ENCODE data around the gene RGS14. TPM values are rescaled to one million over a fixed set of nuclear protein-coding genes. Genes with fewer than 3 reads are reported as not detected.
"Not testable (repeated sequence)": the region's sequence is repeated elsewhere in the genome, so short reads cannot be mapped to it uniquely, and the experiment has no call there.

Gene RGS14
- total RNA-seq, 2 experiments from 2014 or later = 43.9 to 47.2 TPM

DNA sequence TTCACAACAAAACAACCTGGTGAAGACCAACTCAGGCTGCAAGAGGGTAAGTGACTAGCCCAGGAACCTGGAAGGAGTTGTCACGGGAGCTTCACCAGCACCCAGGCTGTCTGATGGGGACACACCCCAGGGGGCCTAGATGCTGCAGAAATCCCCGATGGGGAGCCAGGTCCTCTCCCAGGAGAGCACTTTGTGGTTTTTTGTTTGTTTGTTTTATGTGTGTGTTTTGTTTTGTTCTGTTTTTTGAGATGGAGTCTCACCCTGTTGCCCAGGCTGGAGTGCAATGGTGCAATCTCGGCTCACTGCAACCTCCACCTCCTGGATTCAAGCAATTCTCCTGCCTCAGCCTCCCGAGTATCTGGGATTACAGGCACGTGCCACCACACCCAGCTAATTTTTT, 17.8 kb downstream of the RGS14 start:
- H3K27me3 Mint-ChIP-seq; DNase-seq; H3K27ac Mint-ChIP-seq; intact Hi-C loops (cut with micrococcal nuclease); H3K9me3 Mint-ChIP-seq; POLR2A ChIA-PET; H3K4me3 Mint-ChIP-seq: not testable (repeated sequence)
- CTCF ChIA-PET = interaction anchor here (1.0 to 1.2 kb wide), 2 partner anchors 80 to 82 kb away, joined by 3 read pairs; no protein-coding TSS in a partner anchor
- Mint-ChIP-seq H3K36me3 (peaks cover 14% of the 10 kb centered on the region), H3K4me1 (ENCODE audit: low read depth) (peaks cover 47% of the 10 kb centered on the region)

DNA sequence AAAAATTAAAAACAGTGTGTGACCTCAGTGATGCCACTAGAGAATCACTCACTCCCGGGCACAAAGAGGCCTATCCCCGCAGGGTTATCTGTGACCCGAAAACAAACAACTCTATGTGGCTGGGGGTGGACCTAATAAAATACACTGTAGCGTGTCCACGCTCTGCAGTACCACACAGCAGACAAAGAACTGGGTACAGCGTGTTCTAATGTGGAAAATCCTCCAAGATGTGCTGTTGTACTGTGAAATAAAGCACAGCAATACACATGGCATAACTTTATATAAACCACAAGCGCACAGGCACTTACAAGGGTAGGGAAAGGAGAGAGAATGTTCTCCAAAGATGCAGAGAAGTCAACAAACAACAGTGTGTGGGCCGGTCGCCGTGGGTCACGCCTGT, 18.4 kb downstream of the RGS14 start:
- Mint-ChIP-seq H3K27ac (peak overlapping the region; percentile 14), H3K9me3 (no peaks in the 10 kb centered on the region), H3K36me3 (peaks cover 14% of the 10 kb centered on the region), H3K4me1 (ENCODE audit: low read depth) (peaks cover 48% of the 10 kb centered on the region), H3K4me3 (no peak overlapping the region), H3K27me3 (no peaks in the 10 kb centered on the region)
- DNase-seq = no peak
- intact Hi-C loops (cut with micrococcal nuclease) = no loop called here
- ChIA-PET CTCF (interaction anchor here (1.3 to 1.5 kb wide), 2 partner anchors 11 to 29 kb away, joined by 3 read pairs; no protein-coding TSS in a partner anchor), POLR2A (no interaction called here)

DNA sequence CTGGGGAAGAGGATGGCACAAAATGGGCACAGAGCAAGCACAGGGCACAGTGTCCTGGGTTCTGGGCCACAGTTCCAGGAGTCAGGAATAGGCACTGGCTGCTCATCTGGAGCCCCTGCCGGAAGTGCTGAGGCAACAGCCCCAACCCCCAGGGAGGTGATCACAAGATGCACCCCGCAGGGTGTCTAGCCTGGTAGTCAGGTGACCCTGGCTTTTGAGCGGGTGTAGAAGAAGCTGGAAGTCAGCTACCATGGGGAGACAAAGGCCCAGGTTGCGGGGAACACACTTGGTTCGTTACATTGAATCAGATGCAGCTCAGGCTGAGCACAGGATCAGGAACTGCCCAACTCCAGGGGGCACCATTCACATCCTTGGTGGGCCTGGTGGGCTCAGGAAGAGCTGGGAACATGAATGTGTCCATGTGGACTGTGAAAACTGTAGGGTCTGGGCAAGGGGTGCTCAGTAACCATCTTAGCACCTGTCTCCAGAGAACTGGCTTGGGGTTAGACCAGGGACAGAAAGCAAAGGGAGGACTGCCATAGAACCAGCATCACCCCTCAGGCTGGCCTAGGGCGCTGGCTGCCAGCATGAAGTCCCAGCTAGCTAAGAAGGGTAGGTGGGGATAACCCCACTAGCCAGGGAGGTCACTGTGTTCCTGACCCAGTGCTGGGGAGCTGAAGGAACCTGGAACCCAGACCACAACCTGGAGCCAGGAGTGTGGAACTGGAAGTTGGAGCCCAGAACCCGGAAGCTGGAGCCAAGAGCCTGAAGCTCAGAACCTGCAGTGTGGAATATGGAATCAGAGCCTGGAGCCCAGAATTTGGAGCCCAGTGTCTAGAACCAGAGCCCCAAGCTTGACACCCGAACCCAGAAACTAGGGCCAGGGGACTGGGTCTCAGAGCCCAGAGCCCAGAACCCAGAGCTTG, 20.4 kb downstream of the RGS14 start:
- intact Hi-C loops (cut with micrococcal nuclease) = no loop called here
- Mint-ChIP-seq H3K4me1 (ENCODE audit: low read depth) (peaks cover 30% of the 10 kb centered on the region), H3K36me3 (peaks cover 4% of the 10 kb centered on the region), H3K27ac (peak overlapping the region; percentile 28), H3K9me3 (no peaks in the 10 kb centered on the region), H3K27me3 (no peaks in the 10 kb centered on the region), H3K4me3 (no peak overlapping the region)
- ChIA-PET POLR2A (interaction anchor here (0.5 to 2.4 kb wide), 7 partner anchors 8 to 67 kb away, joined by 3 to 11 read pairs (median 4); partner anchors contain the start of gene RGS14), CTCF (interaction anchor here (0.6 to 3.9 kb wide), 9 partner anchors 8 to 205 kb away, joined by 3 to 37 read pairs (median 4); no protein-coding TSS in a partner anchor)
- no peak for DNase-seq

DNA sequence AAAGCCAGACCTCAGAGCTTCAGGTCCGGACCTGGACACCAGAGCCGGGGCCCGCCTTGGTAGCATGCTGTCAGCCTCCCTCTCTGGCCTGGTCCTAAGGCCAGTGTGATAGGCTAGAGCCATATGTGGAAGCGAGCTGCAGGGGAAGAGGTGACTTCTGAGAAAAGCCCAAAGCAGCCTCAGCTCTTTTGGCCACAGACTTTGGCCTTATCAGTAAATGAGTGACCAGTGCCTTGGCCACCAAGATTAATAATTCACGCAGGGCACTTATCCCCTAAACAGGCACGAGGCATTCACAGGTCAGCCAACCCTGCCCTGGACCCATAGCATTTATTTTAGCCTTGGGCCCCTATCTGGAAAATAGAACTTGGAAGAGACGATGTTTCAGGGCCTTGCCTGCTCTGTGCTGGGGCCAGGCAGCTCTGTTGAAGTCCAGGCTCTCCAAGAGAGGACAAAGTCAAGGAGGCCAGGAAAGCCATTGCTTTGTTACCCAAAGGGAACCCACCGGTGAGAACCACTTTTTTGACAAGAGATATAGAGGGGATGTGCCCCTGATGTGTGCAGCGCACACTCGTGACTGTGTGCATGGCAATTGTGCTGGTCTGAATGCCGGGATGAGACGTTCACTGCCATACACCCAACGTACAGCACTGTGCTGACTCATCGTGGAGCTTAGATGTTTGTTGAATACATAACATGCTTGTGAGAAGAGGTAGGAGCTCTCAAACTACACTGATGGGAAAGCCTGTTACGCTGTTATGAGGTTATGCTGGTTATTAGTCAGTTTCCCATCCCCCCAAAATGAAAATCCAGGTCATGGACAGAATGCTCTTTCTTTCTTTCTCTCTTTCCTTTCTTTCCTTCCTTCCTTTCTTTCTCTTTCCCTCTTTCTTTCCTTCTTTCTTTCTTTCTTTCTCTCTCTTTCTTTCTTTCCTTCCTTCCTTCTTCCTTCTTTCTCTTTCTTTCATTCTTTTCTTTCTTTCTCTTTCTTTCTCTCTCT, 21.5 kb downstream of the RGS14 start:
- Mint-ChIP-seq H3K4me3 (no peak overlapping the region), H3K27ac (peak overlapping the region; percentile 36), H3K36me3 (no peaks in the 10 kb centered on the region), H3K9me3 (no peaks in the 10 kb centered on the region), H3K27me3 (no peaks in the 10 kb centered on the region), H3K4me1 (ENCODE audit: low read depth) (peaks cover 20% of the 10 kb centered on the region)
- DNase-seq = peak; percentile 67
- CTCF ChIA-PET = interaction anchor here (0.6 to 3.9 kb wide), 12 partner anchors 9 to 206 kb away, joined by 3 to 37 read pairs (median 4); no protein-coding TSS in a partner anchor
- intact Hi-C loops (cut with micrococcal nuclease) = loop anchor here (1.0 kb wide), 2 partner anchors 10 to 15 kb away; no protein-coding TSS in a partner anchor
- POLR2A ChIA-PET = interaction anchor here (0.8 to 2.4 kb wide), 6 partner anchors 9 to 66 kb away, joined by 3 to 11 read pairs (median 4); partner anchors contain the start of gene RGS14

DNA sequence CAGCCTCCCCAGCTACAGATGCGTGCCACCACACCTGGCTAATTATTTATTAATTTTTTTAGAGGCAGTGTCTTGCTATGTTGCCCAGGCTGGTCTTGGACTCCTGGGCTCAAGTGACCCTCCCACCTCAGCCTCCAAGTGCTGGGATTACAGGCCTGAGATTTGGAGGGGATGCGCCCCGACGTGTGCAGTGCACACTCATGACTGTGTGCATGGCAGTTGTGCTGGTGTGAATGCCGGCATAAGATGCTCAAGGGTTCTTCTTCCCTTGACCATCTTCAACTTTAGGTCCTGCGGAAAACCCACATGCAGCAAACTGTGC, 23.0 kb downstream of the RGS14 start:
- H3K36me3 Mint-ChIP-seq = no peaks in the 10 kb centered on the region
- no peak for DNase-seq
- H3K4me1 Mint-ChIP-seq (ENCODE audit: low read depth) = peaks cover 20% of the 10 kb centered on the region
- no peaks in the 10 kb centered on the region for H3K9me3 Mint-ChIP-seq
- no peak overlapping the region for H3K4me3 Mint-ChIP-seq
- no peak overlapping the region for H3K27ac Mint-ChIP-seq
- no peaks in the 10 kb centered on the region for H3K27me3 Mint-ChIP-seq
- intact Hi-C loops (cut with micrococcal nuclease) = no loop called here
- CTCF ChIA-PET = interaction anchor here (3.3 to 3.9 kb wide), 3 partner anchors 9 to 22 kb away, joined by 15 to 37 read pairs (median 35); no protein-coding TSS in a partner anchor
- POLR2A ChIA-PET = no interaction called here

DNA sequence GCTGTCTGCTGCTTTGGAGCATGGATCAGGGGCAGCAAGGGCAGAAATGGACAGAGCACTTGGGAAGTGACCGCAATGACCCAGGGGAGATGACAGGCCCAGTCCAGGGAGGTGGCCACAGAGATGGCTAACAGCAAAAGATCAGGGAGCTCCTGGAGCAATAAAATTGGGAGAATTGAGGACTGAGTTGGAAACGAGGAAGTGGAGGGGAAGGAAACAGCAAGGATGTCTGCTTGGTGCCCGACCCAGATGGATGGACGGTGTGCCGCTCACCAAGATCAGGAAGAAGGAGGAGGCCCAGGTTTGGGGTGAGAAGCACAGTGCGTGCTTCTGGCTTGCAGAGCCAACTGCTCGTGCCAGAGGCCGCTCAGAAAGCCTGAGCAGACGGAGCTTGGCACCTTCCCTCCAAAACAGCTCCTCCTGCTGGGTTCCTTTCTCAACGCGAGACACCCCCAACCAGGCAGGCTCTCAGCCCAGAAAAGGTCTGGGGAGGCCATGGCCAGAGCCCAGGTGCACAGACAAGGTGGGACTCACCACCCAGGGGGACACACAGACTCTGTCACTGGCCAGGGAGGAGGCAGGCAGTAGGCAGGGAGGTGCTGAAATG, 24.8 kb downstream of the RGS14 start:
- POLR2A ChIA-PET = no interaction called here
- CTCF ChIA-PET = interaction anchor here (0.7 to 3.8 kb wide), 8 partner anchors 8 to 70 kb away, joined by 3 to 15 read pairs (median 4); no protein-coding TSS in a partner anchor
- intact Hi-C loops (cut with micrococcal nuclease) = no loop called here
- no peaks in the 10 kb centered on the region for H3K27me3 Mint-ChIP-seq
- H3K4me1 Mint-ChIP-seq (ENCODE audit: low read depth) = peaks cover 23% of the 10 kb centered on the region
- no peaks in the 10 kb centered on the region for H3K36me3 Mint-ChIP-seq
- H3K9me3 Mint-ChIP-seq = no peaks in the 10 kb centered on the region
- DNase-seq = peak; percentile 41
- H3K27ac Mint-ChIP-seq = no peak overlapping the region
- H3K4me3 Mint-ChIP-seq = no peak overlapping the region

DNA sequence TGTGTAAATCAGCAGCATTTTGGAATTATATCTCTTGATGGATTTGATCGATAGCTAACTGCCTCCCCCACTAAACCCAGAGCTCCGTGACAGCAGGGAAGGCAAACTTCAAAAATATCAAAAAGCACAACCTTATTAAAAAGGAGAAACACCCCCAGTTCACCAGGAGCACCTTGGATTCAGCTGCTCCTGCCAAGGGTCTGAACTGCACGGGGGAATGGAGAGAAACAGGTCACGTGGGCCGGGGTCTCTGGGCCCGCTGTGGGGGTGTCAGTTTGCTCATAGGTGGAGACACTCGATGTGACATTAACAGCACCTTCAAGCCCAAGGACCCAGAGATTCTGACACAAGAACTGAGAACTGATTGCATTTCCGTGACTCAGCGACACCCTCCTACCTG, 25.5 kb downstream of the RGS14 start:
- CTCF ChIA-PET = interaction anchor here (0.7 to 3.8 kb wide), 7 partner anchors 13 to 71 kb away, joined by 3 to 15 read pairs (median 3); no protein-coding TSS in a partner anchor
- Mint-ChIP-seq H3K27ac (no peak overlapping the region), H3K4me1 (ENCODE audit: low read depth) (peaks cover 27% of the 10 kb centered on the region), H3K36me3 (no peaks in the 10 kb centered on the region), H3K27me3 (no peaks in the 10 kb centered on the region), H3K9me3 (no peaks in the 10 kb centered on the region), H3K4me3 (no peak overlapping the region)
- POLR2A ChIA-PET = no interaction called here
- DNase-seq = no peak
- intact Hi-C loops (cut with micrococcal nuclease) = no loop called here

DNA sequence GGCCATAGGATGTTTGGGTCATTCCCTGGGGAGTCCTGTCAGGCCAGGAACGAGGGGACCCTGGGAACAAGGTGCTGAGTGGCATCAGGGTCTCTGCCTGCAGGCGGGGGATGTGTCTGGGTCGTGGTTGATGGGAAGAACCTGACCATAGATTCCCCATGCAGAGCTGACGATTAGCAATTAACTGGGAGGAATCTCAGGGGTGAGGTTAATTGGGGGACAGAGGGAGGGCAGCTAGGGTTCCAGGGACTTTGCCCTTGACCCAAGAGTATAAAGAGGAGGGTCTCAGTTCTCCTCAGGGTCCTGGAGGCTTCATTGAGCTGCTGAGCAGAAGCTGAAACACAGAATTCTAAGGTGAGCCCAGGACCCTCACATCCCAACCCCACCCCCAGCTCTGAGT, 26.4 kb downstream of the RGS14 start, which contains the start of gene SLC34A1:
TSS of gene SLC34A1 (plus strand) at position 301 of the 400 bp plus-strand sequence. CDS start 1,308 bp downstream, outside the sequence.
- intact Hi-C loops (cut with micrococcal nuclease) = no loop called here
- ChIA-PET POLR2A (interaction anchor here (0.7 kb wide), 2 partner anchors 15 to 37 kb away, joined by 3 to 4 read pairs; no protein-coding TSS in a partner anchor), CTCF (interaction anchor here (0.7 to 4.1 kb wide), 3 partner anchors 14 to 37 kb away, joined by 4 to 19 read pairs (median 15); no protein-coding TSS in a partner anchor)
- DNase-seq = no peak
- H3K27me3 Mint-ChIP-seq = no peaks in the 10 kb centered on the region
- no peak within 1 kb of the TSS for H3K4me3 Mint-ChIP-seq
- no peaks in the 10 kb centered on the region for H3K36me3 Mint-ChIP-seq
- H3K4me1 Mint-ChIP-seq (ENCODE audit: low read depth) = peaks cover 33% of the 10 kb centered on the region
- no peak within 1 kb of the TSS for H3K27ac Mint-ChIP-seq
- no peaks in the 10 kb centered on the region for H3K9me3 Mint-ChIP-seq

DNA sequence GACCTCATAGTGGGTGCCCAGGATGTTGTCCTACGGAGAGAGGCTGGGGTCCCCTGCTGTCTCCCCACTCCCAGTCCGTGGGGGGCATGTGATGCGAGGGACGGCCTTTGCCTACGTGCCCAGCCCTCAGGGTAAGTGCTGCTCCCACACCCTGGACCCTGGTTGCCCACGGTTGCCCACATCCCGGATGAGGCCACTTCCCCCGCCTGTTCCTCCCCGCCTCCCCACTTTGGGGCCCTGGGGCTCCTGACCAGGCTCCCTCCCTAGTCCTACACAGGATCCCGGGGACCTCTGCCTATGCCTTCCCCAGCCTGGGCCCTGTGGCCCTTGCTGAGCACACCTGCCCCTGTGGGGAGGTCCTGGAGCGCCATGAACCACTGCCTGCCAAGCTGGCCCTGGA, 28.0 kb downstream of the RGS14 start:
- POLR2A ChIA-PET = no interaction called here
- no peak overlapping the region for H3K27ac Mint-ChIP-seq

DNA sequence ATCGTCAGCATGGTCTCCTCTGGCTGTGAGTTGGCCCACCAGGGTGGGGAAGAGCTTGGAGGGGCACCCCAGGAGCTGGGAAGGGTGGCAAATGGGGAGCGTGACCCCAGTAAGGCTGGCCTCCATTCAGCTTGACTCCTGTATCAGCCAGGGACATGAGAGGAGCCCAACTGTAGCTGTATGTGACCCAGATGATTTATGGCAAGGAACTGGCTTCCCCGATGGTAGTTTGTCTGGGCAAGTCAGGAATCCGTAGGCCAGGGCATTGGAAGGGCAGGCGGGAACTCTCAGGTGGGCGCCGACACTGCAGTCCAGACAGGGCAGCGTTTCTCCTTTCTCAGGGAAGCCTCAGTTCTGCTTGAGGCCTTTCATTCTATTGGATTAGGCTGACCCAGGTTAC, 28.8 kb downstream of the RGS14 start:
- Mint-ChIP-seq H3K36me3 (no peaks in the 10 kb centered on the region), H3K4me1 (ENCODE audit: low read depth) (peaks cover 45% of the 10 kb centered on the region), H3K27ac (no peak overlapping the region), H3K9me3 (no peaks in the 10 kb centered on the region), H3K27me3 (no peaks in the 10 kb centered on the region), H3K4me3 (no peak overlapping the region)
- DNase-seq = no peak
- intact Hi-C loops (cut with micrococcal nuclease) = loop anchor here (5.0 kb wide), 1 partner anchor 34 kb away; the partner anchor contains the start of gene LMAN2
- ChIA-PET CTCF (interaction anchor here (1.2 to 5.5 kb wide), 4 partner anchors 16 to 77 kb away, joined by 4 to 178 read pairs (median 12); no protein-coding TSS in a partner anchor), POLR2A (interaction anchor here (0.8 kb wide), 1 partner anchor 69 kb away, joined by 3 read pairs; no protein-coding TSS in a partner anchor)

More for the DNA sequence above, 28.0 kb downstream of the RGS14 start:
- CTCF ChIA-PET = interaction anchor here (0.8 to 4.1 kb wide), 4 partner anchors 15 to 76 kb away, joined by 3 to 19 read pairs (median 4); no protein-coding TSS in a partner anchor
- Mint-ChIP-seq H3K9me3 (no peaks in the 10 kb centered on the region), H3K4me3 (no peak overlapping the region), H3K36me3 (no peaks in the 10 kb centered on the region), H3K27me3 (no peaks in the 10 kb centered on the region), H3K4me1 (ENCODE audit: low read depth) (peaks cover 40% of the 10 kb centered on the region)
- intact Hi-C loops (cut with micrococcal nuclease) = loop anchor here (5.0 kb wide), 1 partner anchor 33 kb away; the partner anchor contains the start of gene LMAN2
- DNase-seq = no peak

DNA sequence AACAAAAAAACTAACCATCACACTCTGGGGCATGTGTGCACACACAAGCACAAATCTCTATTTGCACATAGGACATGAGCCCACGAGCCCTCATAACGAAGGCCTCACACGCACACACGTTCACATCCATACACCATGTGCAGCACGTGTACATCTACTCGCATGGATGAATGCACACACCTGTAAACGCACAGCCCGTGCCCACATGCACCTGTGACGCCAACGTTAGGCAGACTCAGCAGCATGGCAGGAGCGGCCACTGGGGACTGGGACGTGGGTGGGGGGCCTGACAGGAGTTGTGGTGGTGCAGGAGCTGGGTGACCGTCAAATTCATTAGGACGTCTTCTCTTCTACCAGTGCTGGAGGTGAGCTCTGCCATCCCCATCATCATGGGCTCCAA, 29.7 kb downstream of the RGS14 start:
- Mint-ChIP-seq H3K27ac (no peak overlapping the region), H3K36me3 (no peaks in the 10 kb centered on the region), H3K27me3 (no peaks in the 10 kb centered on the region), H3K4me1 (ENCODE audit: low read depth) (peaks cover 45% of the 10 kb centered on the region), H3K4me3 (no peak overlapping the region), H3K9me3 (no peaks in the 10 kb centered on the region)
- intact Hi-C loops (cut with micrococcal nuclease) = loop anchor here (5.0 kb wide), 1 partner anchor 35 kb away; the partner anchor contains the start of gene LMAN2
- ChIA-PET POLR2A (no interaction called here), CTCF (interaction anchor here (0.6 to 5.5 kb wide), 4 partner anchors 17 to 66 kb away, joined by 3 to 178 read pairs (median 46); partner anchors contain the start of genes LMAN2 and PRR7)
- no peak for DNase-seq

All from activated CD4-positive, alpha-beta memory T cell treated with anti-CD3 and anti-CD28 coated beads for 36 hours (primary cell).